ENCODE data around the gene ATP5PD.

Gene ATP5PD

GRCh38 chr17:74998783-74999182 is 48.0 kb downstream of the ATP5PD start:
- DNase-seq (ENCODE audit: low read depth, low spot score) = no peak

- DNase-seq (ENCODE audit: low read depth, low spot score) = no peak
Measured at GRCh38 chr17:74995847-74996246, 50.9 kb downstream of the ATP5PD start.

- DNase-seq (ENCODE audit: low read depth, low spot score) = no peak
Measured at GRCh38 chr17:74994440-74994839, 52.3 kb downstream of the ATP5PD start.

DNA sequence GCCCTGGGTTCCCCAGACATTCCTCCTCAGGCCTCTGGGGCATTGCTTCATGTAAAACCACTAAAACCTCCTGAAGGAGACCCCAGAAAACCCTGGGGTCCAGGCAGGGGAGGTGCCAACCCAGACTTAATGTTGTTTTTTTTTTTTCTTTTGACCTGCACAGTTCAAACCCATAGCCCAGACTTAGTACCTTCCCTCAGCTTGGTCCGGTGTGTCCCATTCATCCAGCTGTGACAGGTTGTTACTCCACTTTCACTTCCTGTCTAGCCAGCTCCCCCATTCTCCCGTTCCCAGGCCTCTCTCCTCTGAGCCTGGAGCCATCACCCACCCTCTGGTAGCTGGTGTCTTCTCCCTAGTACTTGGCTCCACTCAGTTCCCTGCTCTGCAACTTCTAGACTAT is 54.5 kb downstream of the ATP5PD start:
- DNase-seq (ENCODE audit: low read depth, low spot score) = no peak

DNA sequence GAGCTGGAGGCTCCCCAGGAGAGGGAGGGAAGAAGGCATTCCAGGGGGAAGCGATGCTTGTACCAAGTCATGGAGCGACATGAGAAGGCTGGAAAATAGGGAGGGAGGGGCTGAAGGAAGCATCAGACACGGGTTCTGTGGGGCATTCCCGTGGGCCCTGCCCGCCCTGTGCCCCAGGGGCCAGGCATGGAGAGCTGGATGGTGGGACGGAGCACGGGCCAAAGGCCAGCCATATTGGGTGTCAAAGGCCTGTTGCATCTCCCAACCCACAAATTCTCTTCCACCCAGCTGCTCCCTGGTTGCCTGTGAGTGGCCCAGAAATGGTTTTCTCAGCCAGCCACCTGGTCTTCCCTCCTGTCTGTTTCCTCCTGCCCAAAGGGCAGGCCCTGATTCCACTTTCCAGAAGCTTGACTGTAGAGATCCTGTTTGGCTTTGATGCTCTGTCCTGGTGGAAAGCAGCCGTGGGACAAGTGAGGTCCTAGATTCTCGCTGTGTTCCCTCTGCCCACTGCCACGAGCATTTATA is 56.1 kb downstream of the ATP5PD start:
- DNase-seq (ENCODE audit: low read depth, low spot score) = no peak
